MM.1S (cell line): Measurements from ENCODE around the gene CNTROB.
"Not testable (repeated sequence)": the region's sequence is repeated elsewhere in the genome, so short reads cannot be mapped to it uniquely, and the experiment has no call there.

Experiments
- DNase-seq: peaks from one replicate; pipeline ENCODE4 v3.0.0-alpha.2; 2015
- H2AFZ ChIP-seq: fragments of 300-600 bp; sonication (generic); 2 replicates; pipeline ENCODE4 v1.6.0; 2016; ENCODE audit warnings: antibody characterized with exemption, low read length
- H3F3A ChIP-seq: fragments of 300-600 bp; sonication (generic); 2 replicates; pipeline ENCODE4 v1.6.1; 2016; ENCODE audit warnings: mild to moderate bottlenecking, antibody characterized with exemption, low read length, moderate library complexity, mixed read lengths; ENCODE audit not compliant: insufficient read depth
- H3K27ac ChIP-seq: fragments of 300-600 bp; sonication (generic); 2 replicates; pipeline ENCODE4 v1.5.1; 2016; ENCODE audit warnings: mild to moderate bottlenecking, low read length
- H3K27me3 ChIP-seq: fragments of 300-600 bp; sonication (generic); replicated peaks from 2 replicates; pipeline ENCODE4 v1.6.0; 2016; ENCODE audit warnings: low read length; ENCODE audit not compliant: insufficient read depth
- H3K36me3 ChIP-seq: fragments of 300-600 bp; sonication (generic); replicated peaks from 2 replicates; pipeline ENCODE4 v1.6.1; 2016; ENCODE audit warnings: mild to moderate bottlenecking, low read length, mixed read lengths; ENCODE audit not compliant: insufficient read depth
- H3K4me1 ChIP-seq: fragments of 300-600 bp; sonication (generic); 2 replicates; pipeline ENCODE4 v1.6.1; 2016; ENCODE audit warnings: low read length, mixed read lengths
- H3K4me2 ChIP-seq: fragments of 300-600 bp; sonication (generic); 2 replicates; pipeline ENCODE4 v1.6.0; 2016; ENCODE audit warnings: low read depth, low read length
- H3K4me3 ChIP-seq: fragments of 300-600 bp; sonication (generic); 2 replicates; pipeline ENCODE4 v1.5.1; 2016; ENCODE audit warnings: low read length, mixed read lengths
- H3K79me2 ChIP-seq: fragments of 300-600 bp; sonication (generic); 2 replicates; pipeline ENCODE4 v1.6.1; 2016; ENCODE audit warnings: mixed run types, low read length, mixed read lengths
- H3K9ac ChIP-seq: fragments of 300-600 bp; sonication (generic); 2 replicates; pipeline ENCODE4 v1.6.1; 2016; ENCODE audit warnings: low read length, mixed read lengths
- H3K9me2 ChIP-seq: fragments of 300-600 bp; sonication (generic); replicated peaks from 2 replicates; pipeline ENCODE4 v1.6.1; 2016; ENCODE audit warnings: mild to moderate bottlenecking, low read length, mixed read lengths; ENCODE audit not compliant: insufficient read depth
- H3K9me3 ChIP-seq: fragments of 300-600 bp; sonication (generic); replicated peaks from 2 replicates; pipeline ENCODE4 v1.6.1; 2016; ENCODE audit warnings: mild to moderate bottlenecking, low read length, mixed read lengths; ENCODE audit not compliant: insufficient read depth
- H4K20me1 ChIP-seq: fragments of 300-600 bp; sonication (generic); 2 replicates; pipeline ENCODE4 v1.6.1; 2016; ENCODE audit warnings: mild to moderate bottlenecking, low read length, moderate library complexity, mixed read lengths; ENCODE audit not compliant: insufficient read depth
- CTCF ChIP-seq: fragments of 300-600 bp; sonication (generic); IDR thresholded peaks from 2 replicates; pipeline ENCODE4 v1.5.1; 2016; ENCODE audit warnings: antibody characterized with exemption, low read length, mixed read lengths
- EZH2 ChIP-seq: fragments of 300-600 bp; sonication (generic); optimal IDR thresholded peaks from 2 replicates; pipeline ENCODE3; 2017; ENCODE audit warnings: low read depth, mild to moderate bottlenecking, antibody characterized with exemption, low read length, mixed read lengths
- EZH2phosphoT487 ChIP-seq: fragments of 300-600 bp; sonication (generic); IDR thresholded peaks from 2 replicates; pipeline ENCODE4 v1.6.1; 2018; ENCODE audit warnings: antibody characterized with exemption, low read length

The CNTROB gene

GRCh38 chr17:7950578-7950977, 18.6 kb downstream of the CNTROB start:
- Histone ChIP-seq H3K4me1 (peaks cover 10% of the 10 kb centered on the region), H4K20me1 (no peaks in the 10 kb centered on the region), H3K27me3 (no peaks in the 10 kb centered on the region), H2AFZ (no peak overlapping the region), H3K9me3 (no peaks in the 10 kb centered on the region), H3K4me3 (no peak overlapping the region), H3F3A (no peaks in the 10 kb centered on the region), H3K36me3 (no peaks in the 10 kb centered on the region), H3K79me2 (no peaks in the 10 kb centered on the region), H3K4me2 (no peak overlapping the region), H3K9me2 (no peaks in the 10 kb centered on the region), H3K27ac (no peak overlapping the region), H3K9ac (no peak overlapping the region)
- no peak for TF ChIP-seq EZH2
- TF ChIP-seq CTCF = no peak
- TF ChIP-seq EZH2phosphoT487 = no peak
- DNase-seq = no peak

GRCh38 chr17:7951143-7951792, 19.3 kb downstream of the CNTROB start:
- H3K79me2 ChIP-seq = no peaks in the 10 kb centered on the region
- peak overlapping the region; percentile 50 for H3K27ac ChIP-seq
- H3K9ac ChIP-seq = peak overlapping the region; percentile 22; the same call in 1 of the 2 replicates
- no peaks in the 10 kb centered on the region for H3K36me3 ChIP-seq
- H3K4me3 ChIP-seq = no peak overlapping the region
- H3K9me3 ChIP-seq = no peaks in the 10 kb centered on the region
- H3K4me1 ChIP-seq = peaks cover 10% of the 10 kb centered on the region
- no peak for TF ChIP-seq EZH2phosphoT487
- TF ChIP-seq EZH2 = no peak
- TF ChIP-seq CTCF = no peak
- peak overlapping the region; percentile 38 for H3K4me2 ChIP-seq
- DNase-seq = peak; percentile 79
- H2AFZ ChIP-seq = peak overlapping the region; percentile 27
- H3K27me3 ChIP-seq = no peaks in the 10 kb centered on the region; the same call in 1 of the 2 replicates
- H3F3A ChIP-seq = no peaks in the 10 kb centered on the region
- no peaks in the 10 kb centered on the region for H4K20me1 ChIP-seq
- H3K9me2 ChIP-seq = no peaks in the 10 kb centered on the region

GRCh38 chr17:7953266-7953665, 21.3 kb downstream of the CNTROB start:
- not testable (repeated sequence) for H3K27ac ChIP-seq, H3K4me2 ChIP-seq, H3K9me2 ChIP-seq, H3K36me3 ChIP-seq, H2AFZ ChIP-seq, H3K27me3 ChIP-seq, H3K9ac ChIP-seq, H3K79me2 ChIP-seq, H4K20me1 ChIP-seq, H3F3A ChIP-seq, DNase-seq, H3K9me3 ChIP-seq, H3K4me3 ChIP-seq
- peaks cover 10% of the 10 kb centered on the region for H3K4me1 ChIP-seq

- no peak for TF ChIP-seq CTCF
- TF ChIP-seq EZH2 = no peak
- no peak for TF ChIP-seq EZH2phosphoT487
- H3K4me2 ChIP-seq = no peak overlapping the region
- no peaks in the 10 kb centered on the region; the same call in 1 of the 2 replicates for H3K27me3 ChIP-seq
Measured at GRCh38 chr17:7955414-7956227, 23.6 kb downstream of the CNTROB start.

More at GRCh38 chr17:7955414-7956227, 23.6 kb downstream of the CNTROB start:
- Histone ChIP-seq H3K9ac (no peak overlapping the region), H3K79me2 (no peaks in the 10 kb centered on the region), H4K20me1 (no peaks in the 10 kb centered on the region), H3K4me3 (no peak overlapping the region), H3K27ac (no peak overlapping the region), H3K36me3 (no peaks in the 10 kb centered on the region), H3K9me3 (no peaks in the 10 kb centered on the region), H3F3A (no peaks in the 10 kb centered on the region), H2AFZ (no peak overlapping the region), H3K9me2 (no peaks in the 10 kb centered on the region), H3K4me1 (peaks cover 10% of the 10 kb centered on the region)
- no peak for DNase-seq
